ENCODE results near the gene IL17A. TPM values are rescaled to one million over a fixed set of nuclear protein-coding genes. Genes with fewer than 3 reads are reported as not detected.
A peak's percentile ranks its signal among the peaks of the same experiment; 100 is the strongest.

IL17A gene
- total RNA-seq, 1 experiment from 2014 or later: not detected

DNA sequence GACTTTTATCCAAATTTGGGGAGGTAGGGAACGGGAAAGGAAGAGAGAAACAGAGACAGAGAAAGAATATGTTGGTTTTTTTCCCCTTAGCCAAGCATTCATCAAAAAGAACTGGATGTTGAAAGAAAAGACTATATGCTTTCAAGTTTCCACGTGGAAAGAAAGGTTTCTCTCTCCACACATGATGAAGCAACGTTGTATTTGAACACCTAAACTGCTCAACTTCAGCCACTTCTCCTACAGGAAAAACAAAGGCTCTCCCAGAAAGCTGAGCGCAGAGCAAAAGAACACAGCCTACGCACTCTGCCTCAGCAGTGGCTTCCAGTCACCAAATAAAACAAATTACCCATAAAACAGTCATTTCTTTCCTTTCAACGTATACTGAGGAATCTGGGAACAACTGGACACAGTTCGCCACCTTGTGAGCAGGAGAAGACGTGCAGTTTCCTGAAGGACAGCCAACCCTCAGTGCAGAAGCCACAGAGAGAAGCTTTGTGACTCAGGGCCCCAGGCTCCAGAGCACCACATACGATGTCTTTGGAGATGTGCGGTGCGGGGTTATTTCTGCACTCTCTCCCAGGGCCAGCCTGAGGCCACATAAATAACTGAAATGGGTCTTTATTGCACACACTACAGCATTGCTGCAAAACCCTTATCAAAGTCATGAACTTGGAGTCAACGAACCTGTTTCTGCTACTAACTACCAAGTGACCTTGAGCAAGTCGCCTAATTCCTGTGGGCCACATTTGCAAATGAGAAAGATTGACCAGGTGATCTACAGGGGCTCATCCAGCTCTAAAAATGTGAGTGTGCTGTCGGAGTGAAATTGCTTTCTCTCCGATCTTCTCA is 48.0 kb downstream of the IL17A start:
- TF ChIP-seq, protein P1, sequence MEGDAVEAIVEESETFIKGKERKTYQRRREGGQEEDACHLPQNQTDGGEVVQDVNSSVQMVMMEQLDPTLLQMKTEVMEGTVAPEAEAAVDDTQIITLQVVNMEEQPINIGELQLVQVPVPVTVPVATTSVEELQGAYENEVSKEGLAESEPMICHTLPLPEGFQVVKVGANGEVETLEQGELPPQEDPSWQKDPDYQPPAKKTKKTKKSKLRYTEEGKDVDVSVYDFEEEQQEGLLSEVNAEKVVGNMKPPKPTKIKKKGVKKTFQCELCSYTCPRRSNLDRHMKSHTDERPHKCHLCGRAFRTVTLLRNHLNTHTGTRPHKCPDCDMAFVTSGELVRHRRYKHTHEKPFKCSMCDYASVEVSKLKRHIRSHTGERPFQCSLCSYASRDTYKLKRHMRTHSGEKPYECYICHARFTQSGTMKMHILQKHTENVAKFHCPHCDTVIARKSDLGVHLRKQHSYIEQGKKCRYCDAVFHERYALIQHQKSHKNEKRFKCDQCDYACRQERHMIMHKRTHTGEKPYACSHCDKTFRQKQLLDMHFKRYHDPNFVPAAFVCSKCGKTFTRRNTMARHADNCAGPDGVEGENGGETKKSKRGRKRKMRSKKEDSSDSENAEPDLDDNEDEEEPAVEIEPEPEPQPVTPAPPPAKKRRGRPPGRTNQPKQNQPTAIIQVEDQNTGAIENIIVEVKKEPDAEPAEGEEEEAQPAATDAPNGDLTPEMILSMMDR (conservative IDR thresholded peaks at IDR 0.05; ENCODE audit: low read depth, low read length): peak; percentile 83
- no peak for TF ChIP-seq EZH2phosphoT487 (IDR thresholded peaks at IDR 0.05; ENCODE audit: borderline replicate concordance, low read length)
- peak; percentile 100 for ATAC-seq
- Histone ChIP-seq H2AFZ (ENCODE audit: low read length) (peak overlapping the region; percentile 69), H3K4me1 (ENCODE audit: insufficient read depth, low read length) (peaks cover 6% of the 10 kb centered on the region; the same call in 1 of the 2 replicates), H3F3A (ENCODE audit: low read length, unreplicated experiment) (no peaks in the 10 kb centered on the region), H3K36me3 (ENCODE audit: low read depth, low read length) (no peaks in the 10 kb centered on the region), H3K27me3 (ENCODE audit: low read length) (peaks cover 19% of the 10 kb centered on the region), H4K20me1 (ENCODE audit: low read length) (no peaks in the 10 kb centered on the region), H3K4me3 (ENCODE audit: low read length) (peak overlapping the region; percentile 40; the same call in 1 of the 2 replicates), H3K9me3 (ENCODE audit: low read length) (no peaks in the 10 kb centered on the region), H3K9ac (ENCODE audit: low read length) (no peak overlapping the region), H3K9me2 (replicated peaks; ENCODE audit: low read length) (no peaks in the 10 kb centered on the region), H3K79me2 (ENCODE audit: low read length) (no peaks in the 10 kb centered on the region), H3K27ac (ENCODE audit: low read length) (no peak overlapping the region), H3K4me2 (ENCODE audit: low read length) (peak overlapping the region; percentile 63)
- POLR2A ChIA-PET (ENCODE audit: unreplicated experiment): interaction anchor here (0.7 kb wide), 1 partner anchor 809 kb away, joined by 3 read pairs; no protein-coding TSS in a partner anchor
- CTCF ChIA-PET: interaction anchor here (0.6 to 1.1 kb wide), 3 partner anchors 28 to 136 kb away, joined by 3 read pairs; no protein-coding TSS in a partner anchor
- DNase-seq: peak; percentile 90
- intact Hi-C loops (cut with micrococcal nuclease): loop anchor here (1.0 to 2.0 kb wide), 2 partner anchors 29 to 71 kb away; no protein-coding TSS in a partner anchor
- BruUV-seq (replicated peaks): no TSS peak

Small RNAs within 50 kb of the gene (microRNA-seq; reads per million reads assigned to microRNA genes)
- gene MIR133B (ENCODE audit: unreplicated experiment): not detected
- not detected for gene MIR206 (ENCODE audit: unreplicated experiment)

Other genes with a start within 250 kb of the IL17A start
- 0.40 and 0.52 TPM in 2 replicates for gene PKHD1, start 98.8 kb upstream of the IL17A start, total RNA-seq (2014; rRNA removed)
- gene IL17F, start 58.1 kb downstream of the IL17A start, total RNA-seq (2014; rRNA removed): not detected in 2 replicates
- gene MCM3, start 98.4 kb downstream of the IL17A start, total RNA-seq (2014; rRNA removed): 201 and 203 TPM in 2 replicates
- 0.44 and 0.46 TPM in 2 replicates for gene PAQR8, start 175.8 kb downstream of the IL17A start, total RNA-seq (2014; rRNA removed)
- gene EFHC1, start 234.0 kb downstream of the IL17A start, total RNA-seq (2014; rRNA removed): 14.5 and 22.4 TPM in 2 replicates

Data from PC-3 (cell line).